Memory B cell (primary cell): ENCODE results near the gene MX1.
"Not testable (repeated sequence)": the region's sequence is repeated elsewhere in the genome, so short reads cannot be mapped to it uniquely, and the experiment has no call there.

Source experiments
- ATAC-seq: fragments of 150-1000 bp; cut with Tn5 transposase; 2 replicates; pipeline ENCODE4 v1.10.0; 2021; ENCODE audit warnings: low read depth, mild to moderate bottlenecking, moderate library complexity
- DNase-seq, 2 donors: peaks; one replicate each; pipeline ENCODE4 v3.0.0; 2022; ENCODE audit warnings: low spot score in 2 of 2
- H3K27ac Mint-ChIP-seq: one replicate; pipeline ENCODE4 v1.8.0; 2022; ENCODE audit warnings: mild to moderate bottlenecking, moderate library complexity, mixed read lengths
- H3K27me3 Mint-ChIP-seq: one replicate; pipeline ENCODE4 v1.8.0; 2022; ENCODE audit warnings: mixed read lengths
- H3K36me3 Mint-ChIP-seq: one replicate; pipeline ENCODE4 v1.8.0; 2022; ENCODE audit warnings: mild to moderate bottlenecking, mixed read lengths
- H3K4me1 Mint-ChIP-seq: one replicate; pipeline ENCODE4 v1.8.0; 2022; ENCODE audit warnings: mixed read lengths
- H3K4me3 Mint-ChIP-seq: one replicate; pipeline ENCODE4 v1.8.0; 2022; ENCODE audit warnings: mild to moderate bottlenecking, moderate library complexity, mixed read lengths
- H3K9me3 Mint-ChIP-seq: one replicate; pipeline ENCODE4 v1.8.0; 2022; ENCODE audit warnings: mixed read lengths

MX1 gene

GRCh38 chr21:41399246-41399800, 26.7 kb upstream of the MX1 start:
- no peak overlapping the region for H3K4me3 Mint-ChIP-seq
- H3K9me3 Mint-ChIP-seq = no peaks in the 10 kb centered on the region
- ATAC-seq = no peak
- H3K4me1 Mint-ChIP-seq = peaks cover 19% of the 10 kb centered on the region
- H3K36me3 Mint-ChIP-seq = peaks cover 61% of the 10 kb centered on the region
- no peak overlapping the region for H3K27ac Mint-ChIP-seq
- no peaks in the 10 kb centered on the region for H3K27me3 Mint-ChIP-seq
- DNase-seq = no peak

GRCh38 chr21:41402231-41402630, 23.8 kb upstream of the MX1 start:
- no peaks in the 10 kb centered on the region for H3K9me3 Mint-ChIP-seq
- H3K36me3 Mint-ChIP-seq = peaks cover 58% of the 10 kb centered on the region
- DNase-seq (no peak), ATAC-seq (no peak)
- H3K4me3 Mint-ChIP-seq = no peak overlapping the region
- H3K4me1 Mint-ChIP-seq = peaks cover 5% of the 10 kb centered on the region
- no peak overlapping the region for H3K27ac Mint-ChIP-seq
- no peaks in the 10 kb centered on the region for H3K27me3 Mint-ChIP-seq

- peak overlapping the region; percentile 22 for H3K27ac Mint-ChIP-seq
Measured at GRCh38 chr21:41402796-41403195, 23.2 kb upstream of the MX1 start.

GRCh38 chr21:41403331-41403730, 22.7 kb upstream of the MX1 start:
- H3K27ac Mint-ChIP-seq = peak overlapping the region; percentile 22
- DNase-seq (no peak), ATAC-seq (no peak)
- H3K4me1 Mint-ChIP-seq = no peaks in the 10 kb centered on the region
- H3K36me3 Mint-ChIP-seq = peaks cover 62% of the 10 kb centered on the region
- no peaks in the 10 kb centered on the region for H3K27me3 Mint-ChIP-seq
- H3K9me3 Mint-ChIP-seq = no peaks in the 10 kb centered on the region
- no peak overlapping the region for H3K4me3 Mint-ChIP-seq

More at GRCh38 chr21:41402796-41403195, 23.2 kb upstream of the MX1 start:
- DNase-seq = no peak
- Mint-ChIP-seq H3K4me1 (no peaks in the 10 kb centered on the region), H3K4me3 (no peak overlapping the region), H3K27me3 (no peaks in the 10 kb centered on the region), H3K36me3 (peaks cover 59% of the 10 kb centered on the region), H3K9me3 (no peaks in the 10 kb centered on the region)
- ATAC-seq = no peak

- no peaks in the 10 kb centered on the region for H3K27me3 Mint-ChIP-seq
- ATAC-seq (no peak), DNase-seq (no peak)
- no peaks in the 10 kb centered on the region for H3K4me1 Mint-ChIP-seq
- no peak overlapping the region for H3K27ac Mint-ChIP-seq
- H3K4me3 Mint-ChIP-seq = no peak overlapping the region
- H3K36me3 Mint-ChIP-seq = peaks cover 62% of the 10 kb centered on the region
- no peaks in the 10 kb centered on the region for H3K9me3 Mint-ChIP-seq
Measured at GRCh38 chr21:41403966-41404365, 22.1 kb upstream of the MX1 start.

- Mint-ChIP-seq H3K36me3 (peaks cover 62% of the 10 kb centered on the region), H3K4me3 (no peak overlapping the region), H3K9me3 (peaks cover under 1% of the 10 kb centered on the region), H3K4me1 (no peaks in the 10 kb centered on the region), H3K27me3 (no peaks in the 10 kb centered on the region), H3K27ac (no peak overlapping the region)
- ATAC-seq (no peak), DNase-seq (no peak)
Measured at GRCh38 chr21:41405321-41405720, 20.7 kb upstream of the MX1 start.

GRCh38 chr21:41406340-41406739, 19.7 kb upstream of the MX1 start:
- H3K4me1 Mint-ChIP-seq = peaks cover 3% of the 10 kb centered on the region
- no peaks in the 10 kb centered on the region for H3K27me3 Mint-ChIP-seq
- ATAC-seq = no peak
- no peak for DNase-seq
- H3K27ac Mint-ChIP-seq = no peak overlapping the region
- H3K4me3 Mint-ChIP-seq = no peak overlapping the region
- peaks cover 64% of the 10 kb centered on the region for H3K36me3 Mint-ChIP-seq
- peaks cover 5% of the 10 kb centered on the region for H3K9me3 Mint-ChIP-seq

- H3K27ac Mint-ChIP-seq = no peak overlapping the region
- H3K4me1 Mint-ChIP-seq = peaks cover 5% of the 10 kb centered on the region
- no peaks in the 10 kb centered on the region for H3K27me3 Mint-ChIP-seq
- H3K4me3 Mint-ChIP-seq = no peak overlapping the region
- H3K9me3 Mint-ChIP-seq = peaks cover 8% of the 10 kb centered on the region
- DNase-seq = no peak
- peaks cover 59% of the 10 kb centered on the region for H3K36me3 Mint-ChIP-seq
- ATAC-seq = no peak
Measured at GRCh38 chr21:41407541-41408460, 18.2 kb upstream of the MX1 start.

- ATAC-seq (no peak), DNase-seq (no peak)
- no peak overlapping the region for H3K4me3 Mint-ChIP-seq
- H3K36me3 Mint-ChIP-seq = peaks cover 50% of the 10 kb centered on the region
- H3K27ac Mint-ChIP-seq = no peak overlapping the region
- no peaks in the 10 kb centered on the region for H3K27me3 Mint-ChIP-seq
- peaks cover 16% of the 10 kb centered on the region for H3K9me3 Mint-ChIP-seq
- peaks cover 5% of the 10 kb centered on the region for H3K4me1 Mint-ChIP-seq
Measured at GRCh38 chr21:41410361-41410760, 15.7 kb upstream of the MX1 start.

GRCh38 chr21:41410767-41411448, 15.1 kb upstream of the MX1 start:
- Mint-ChIP-seq H3K4me3 (no peak overlapping the region), H3K27ac (no peak overlapping the region), H3K9me3 (peaks cover 17% of the 10 kb centered on the region), H3K27me3 (no peaks in the 10 kb centered on the region), H3K4me1 (peaks cover 5% of the 10 kb centered on the region), H3K36me3 (peaks cover 50% of the 10 kb centered on the region)
- ATAC-seq (no peak), DNase-seq (no peak)

- H3K36me3 Mint-ChIP-seq = peaks cover 44% of the 10 kb centered on the region
- peaks cover 5% of the 10 kb centered on the region for H3K4me1 Mint-ChIP-seq
- DNase-seq = no peak
- ATAC-seq = peak; percentile 56
- H3K27ac Mint-ChIP-seq = no peak overlapping the region
- peaks cover 19% of the 10 kb centered on the region for H3K9me3 Mint-ChIP-seq
- H3K4me3 Mint-ChIP-seq = no peak overlapping the region
- no peaks in the 10 kb centered on the region for H3K27me3 Mint-ChIP-seq
Measured at GRCh38 chr21:41411449-41412089, 14.5 kb upstream of the MX1 start.

- not testable (repeated sequence) for H3K36me3 Mint-ChIP-seq, H3K4me3 Mint-ChIP-seq, H3K27me3 Mint-ChIP-seq, DNase-seq, ATAC-seq
- H3K9me3 Mint-ChIP-seq = peaks cover 17% of the 10 kb centered on the region
- peak overlapping the region; percentile 25 for H3K27ac Mint-ChIP-seq
- H3K4me1 Mint-ChIP-seq = peaks cover 17% of the 10 kb centered on the region
Measured at GRCh38 chr21:41417505-41417904, 8.5 kb upstream of the MX1 start.

GRCh38 chr21:41418393-41418792, 7.6 kb upstream of the MX1 start:
- no peak overlapping the region for H3K4me3 Mint-ChIP-seq
- peaks cover 16% of the 10 kb centered on the region for H3K9me3 Mint-ChIP-seq
- no peak for ATAC-seq
- no peak for DNase-seq
- no peaks in the 10 kb centered on the region for H3K36me3 Mint-ChIP-seq
- peaks cover 24% of the 10 kb centered on the region for H3K4me1 Mint-ChIP-seq
- no peaks in the 10 kb centered on the region for H3K27me3 Mint-ChIP-seq
- peak overlapping the region; percentile 60 for H3K27ac Mint-ChIP-seq
